Measurements from ENCODE around the gene TAX1BP3. TPM values are rescaled to one million over a fixed set of nuclear protein-coding genes. Genes with fewer than 3 reads are reported as not detected.

Gene TAX1BP3
- total RNA-seq, 5 donors from 2014 or later (not counting 1 experiment from before 2014, with no cell fraction given): 9.1 to 15.3 (median 14.6) TPM

DNA sequence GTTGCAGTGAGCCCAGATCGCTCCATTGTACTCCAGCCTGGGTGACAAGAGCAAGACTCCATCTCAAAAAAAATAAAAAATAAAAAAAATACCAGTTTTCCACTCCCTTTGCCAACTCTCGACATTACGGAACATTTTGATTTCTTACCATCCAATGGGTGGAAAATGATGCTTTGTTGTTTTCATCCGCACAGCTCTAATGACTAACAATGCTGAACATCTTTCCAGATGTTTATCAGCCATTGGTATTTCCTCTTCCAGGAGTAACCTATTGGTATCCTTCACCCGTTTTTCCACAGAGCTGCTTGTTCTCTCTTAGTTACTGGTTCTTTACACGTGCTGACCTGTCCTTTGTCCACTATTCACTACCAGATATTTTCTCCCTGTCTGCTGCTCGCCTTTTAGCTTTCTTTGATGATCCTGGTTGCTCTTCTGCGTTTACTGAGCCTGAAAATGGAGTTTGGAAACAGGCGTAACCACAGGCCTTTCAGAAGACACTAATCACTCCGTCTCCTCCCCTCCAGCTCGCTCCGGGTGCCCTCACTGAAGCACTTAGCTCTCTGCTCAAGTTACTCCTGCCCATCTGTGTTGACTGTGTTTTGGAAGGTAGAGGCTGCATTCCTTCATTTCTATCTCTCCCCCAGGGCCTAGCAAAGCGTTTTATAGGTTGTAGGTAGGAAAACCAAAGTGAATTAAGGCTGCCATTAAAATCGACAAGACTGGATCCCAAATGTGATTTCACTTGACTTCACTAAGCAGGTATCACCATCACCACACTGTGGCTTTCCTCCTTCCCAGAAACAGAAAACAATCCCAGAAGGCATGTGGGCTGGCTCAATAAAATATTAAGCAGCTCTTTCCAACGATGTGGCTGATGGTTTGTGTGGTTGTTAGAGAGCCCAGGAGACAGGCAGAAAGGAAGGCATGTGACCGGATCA, 41.3 kb downstream of the TAX1BP3 start:
- no peaks in the 10 kb centered on the region for H3K27me3 Mint-ChIP-seq
- H3K4me3 Mint-ChIP-seq: no peak overlapping the region
- no peak for DNase-seq
- no peaks in the 10 kb centered on the region for H3K27me3 ChIP-seq (replicated peaks in 1 of 2; ENCODE audit: control insufficient read depth in 2 of 2, extremely low read depth in 1 of 2, insufficient read depth in 2 of 2, low read length in 1 of 2)
- H3K4me1 Mint-ChIP-seq: no peaks in the 10 kb centered on the region
- H3K27ac ChIP-seq (ENCODE audit: low read length): no peak overlapping the region
- no peaks in the 10 kb centered on the region for H3K9me3 ChIP-seq
- ChIA-PET POLR2A (no interaction called here), CTCF (no interaction called here)
- no peaks in the 10 kb centered on the region for H3K4me1 ChIP-seq (ENCODE audit: control insufficient read depth in 1 of 2, extremely low read depth in 1 of 2, insufficient read depth in 2 of 2, low read length in 2 of 2)
- H3K27ac Mint-ChIP-seq: no peak overlapping the region
- no peak for ATAC-seq (replicated peaks in 1 of 4)
- H3K36me3 ChIP-seq (ENCODE audit: control insufficient read depth in 2 of 2, extremely low read depth in 1 of 2, insufficient read depth in 1 of 2, low read length in 1 of 2): peaks cover 17 to 36% of the 10 kb centered on the region in 2 donors
- H3K9me3 Mint-ChIP-seq: no peaks in the 10 kb centered on the region
- H3K4me3 ChIP-seq (ENCODE audit: control insufficient read depth in 1 of 2, extremely low read depth in 1 of 2, low read length in 1 of 2): no peak overlapping the region
- H3K36me3 Mint-ChIP-seq: peaks cover 39% of the 10 kb centered on the region
- WGBS (ENCODE audit: insufficient coverage): 82% methylated on average over 5 of the region's 16 CpGs

GRCh38 chr17:3622977-3623594, 45.3 kb downstream of the TAX1BP3 start:
- no peak overlapping the region for H3K27ac ChIP-seq (ENCODE audit: low read length)
- no peaks in the 10 kb centered on the region for H3K9me3 ChIP-seq
- peaks cover 50% of the 10 kb centered on the region for H3K36me3 Mint-ChIP-seq
- ChIA-PET POLR2A (no interaction called here), CTCF (no interaction called here)
- WGBS (ENCODE audit: insufficient coverage): 100% methylated on average over 15 of the region's 16 CpGs
- no peaks in the 10 kb centered on the region for H3K27me3 ChIP-seq (replicated peaks in 1 of 2; ENCODE audit: control insufficient read depth in 2 of 2, extremely low read depth in 1 of 2, insufficient read depth in 2 of 2, low read length in 1 of 2)
- ATAC-seq (replicated peaks in 1 of 4) (no peak), DNase-seq (no peak)
- no peaks in the 10 kb centered on the region for H3K4me1 Mint-ChIP-seq
- H3K4me3 ChIP-seq (ENCODE audit: control insufficient read depth in 1 of 2, extremely low read depth in 1 of 2, low read length in 1 of 2): no peak overlapping the region
- H3K9me3 Mint-ChIP-seq: no peaks in the 10 kb centered on the region
- no peak overlapping the region for H3K27ac Mint-ChIP-seq
- H3K27me3 Mint-ChIP-seq: no peaks in the 10 kb centered on the region
- no peak overlapping the region for H3K4me3 Mint-ChIP-seq
- no peaks in the 10 kb centered on the region for H3K4me1 ChIP-seq (ENCODE audit: control insufficient read depth in 1 of 2, extremely low read depth in 1 of 2, insufficient read depth in 2 of 2, low read length in 2 of 2)
- peaks cover 14 to 41% of the 10 kb centered on the region in 2 donors for H3K36me3 ChIP-seq (ENCODE audit: control insufficient read depth in 2 of 2, extremely low read depth in 1 of 2, insufficient read depth in 1 of 2, low read length in 1 of 2)

DNA sequence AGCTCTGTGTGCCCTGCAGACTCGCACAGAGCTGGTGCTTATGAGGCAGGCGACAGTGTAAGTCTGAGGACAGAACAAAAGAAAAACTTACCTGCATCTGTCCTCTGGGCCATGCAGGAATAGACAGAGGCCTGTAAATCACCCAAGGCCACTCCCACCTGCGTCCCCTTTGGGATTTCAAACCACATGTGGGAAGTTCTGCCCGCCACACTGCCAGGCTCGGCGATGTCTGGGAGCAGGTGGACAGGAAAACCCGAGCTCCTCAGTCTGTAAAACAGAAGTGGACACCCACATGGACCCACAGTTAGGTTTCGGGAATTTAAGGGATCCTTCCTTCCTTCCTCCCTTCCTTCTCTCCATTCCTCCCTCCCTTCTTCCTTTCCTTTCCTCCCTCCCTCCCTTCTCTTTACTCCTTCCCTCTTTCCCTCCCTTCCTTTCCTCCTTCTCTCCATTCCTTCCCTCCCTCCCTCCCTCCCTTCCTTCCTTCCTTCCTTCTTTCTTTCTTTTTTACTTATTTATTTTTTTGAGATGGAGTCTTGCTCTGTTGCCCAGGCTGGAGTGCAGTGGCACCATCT, 47.1 kb downstream of the TAX1BP3 start:
- H3K27ac Mint-ChIP-seq: no peak overlapping the region
- H3K4me1 Mint-ChIP-seq: no peaks in the 10 kb centered on the region
- no peaks in the 10 kb centered on the region for H3K9me3 ChIP-seq
- H3K9me3 Mint-ChIP-seq: peaks cover 0 to 6% (median 5%) of the 10 kb centered on the region in 3 donors
- no peaks in the 10 kb centered on the region for H3K4me1 ChIP-seq (ENCODE audit: control insufficient read depth in 1 of 2, extremely low read depth in 1 of 2, insufficient read depth in 2 of 2, low read length in 2 of 2)
- H3K27me3 Mint-ChIP-seq: no peaks in the 10 kb centered on the region
- no peak for ATAC-seq (replicated peaks in 1 of 4)
- CTCF ChIA-PET: no interaction called here
- POLR2A ChIA-PET: no interaction called here
- no peaks in the 10 kb centered on the region for H3K27me3 ChIP-seq (replicated peaks in 1 of 2; ENCODE audit: control insufficient read depth in 2 of 2, extremely low read depth in 1 of 2, insufficient read depth in 2 of 2, low read length in 1 of 2)
- H3K36me3 ChIP-seq (ENCODE audit: control insufficient read depth in 2 of 2, extremely low read depth in 1 of 2, insufficient read depth in 1 of 2, low read length in 1 of 2): peaks cover 15 to 48% of the 10 kb centered on the region in 2 donors
- H3K4me3 ChIP-seq (ENCODE audit: control insufficient read depth in 1 of 2, extremely low read depth in 1 of 2, low read length in 1 of 2): no peak overlapping the region
- H3K27ac ChIP-seq (ENCODE audit: low read length): no peak overlapping the region
- peaks cover 57% of the 10 kb centered on the region for H3K36me3 Mint-ChIP-seq
- WGBS (ENCODE audit: insufficient coverage): 92% methylated on average over 5 of the region's 8 CpGs
- H3K4me3 Mint-ChIP-seq: no peak overlapping the region
- no peak for DNase-seq

GRCh38 chr17:3615160-3615870, 53.1 kb downstream of the TAX1BP3 start:
- Mint-ChIP-seq H3K4me3 (no peak overlapping the region), H3K27me3 (no peaks in the 10 kb centered on the region), H3K27ac (no peak overlapping the region), H3K4me1 (no peaks in the 10 kb centered on the region), H3K9me3 (peaks cover 0 to 6% (median 5%) of the 10 kb centered on the region in 3 donors), H3K36me3 (peaks cover 50% of the 10 kb centered on the region)
- 97% methylated on average over 9 of the region's 18 CpGs for WGBS (ENCODE audit: insufficient coverage)
- ATAC-seq (replicated peaks in 1 of 4) (no peak), DNase-seq (no peak)
- Histone ChIP-seq H3K27ac (ENCODE audit: low read length) (no peak overlapping the region), H3K27me3 (replicated peaks in 1 of 2; ENCODE audit: control insufficient read depth in 2 of 2, extremely low read depth in 1 of 2, insufficient read depth in 2 of 2, low read length in 1 of 2) (no peaks in the 10 kb centered on the region), H3K36me3 (ENCODE audit: control insufficient read depth in 2 of 2, extremely low read depth in 1 of 2, insufficient read depth in 1 of 2, low read length in 1 of 2) (peaks cover 16 to 41% of the 10 kb centered on the region in 2 donors), H3K9me3 (no peaks in the 10 kb centered on the region), H3K4me3 (ENCODE audit: control insufficient read depth in 1 of 2, extremely low read depth in 1 of 2, low read length in 1 of 2) (no peak overlapping the region), H3K4me1 (ENCODE audit: control insufficient read depth in 1 of 2, extremely low read depth in 1 of 2, insufficient read depth in 2 of 2, low read length in 2 of 2) (no peaks in the 10 kb centered on the region)
- ChIA-PET POLR2A (no interaction called here), CTCF (no interaction called here)

- no peak overlapping the region for H3K4me3 Mint-ChIP-seq
- Histone ChIP-seq H3K27ac (ENCODE audit: low read length) (no peak overlapping the region), H3K4me3 (ENCODE audit: control insufficient read depth in 1 of 2, extremely low read depth in 1 of 2, low read length in 1 of 2) (no peak overlapping the region), H3K4me1 (ENCODE audit: control insufficient read depth in 1 of 2, extremely low read depth in 1 of 2, insufficient read depth in 2 of 2, low read length in 2 of 2) (no peaks in the 10 kb centered on the region), H3K27me3 (replicated peaks in 1 of 2; ENCODE audit: control insufficient read depth in 2 of 2, extremely low read depth in 1 of 2, insufficient read depth in 2 of 2, low read length in 1 of 2) (no peaks in the 10 kb centered on the region), H3K36me3 (ENCODE audit: control insufficient read depth in 2 of 2, extremely low read depth in 1 of 2, insufficient read depth in 1 of 2, low read length in 1 of 2) (peaks cover 28 to 42% of the 10 kb centered on the region in 2 donors), H3K9me3 (no peaks in the 10 kb centered on the region)
- ATAC-seq (replicated peaks in 1 of 4) (no peak), DNase-seq (no peak)
- H3K36me3 Mint-ChIP-seq: peaks cover 46% of the 10 kb centered on the region
- no peaks in the 10 kb centered on the region for H3K4me1 Mint-ChIP-seq
- WGBS (ENCODE audit: insufficient coverage): 91% methylated on average over 5 of the region's 6 CpGs
- H3K9me3 Mint-ChIP-seq: peaks cover 0 to 6% (median 5%) of the 10 kb centered on the region in 3 donors
- no peaks in the 10 kb centered on the region for H3K27me3 Mint-ChIP-seq
- POLR2A ChIA-PET: no interaction called here
- CTCF ChIA-PET: no interaction called here
- no peak overlapping the region for H3K27ac Mint-ChIP-seq
These were observed 55.3 kb downstream of the TAX1BP3 start for GRCh38 chr17:3613124-3613523.

Data from T-cell (primary cell).